K562 (cell line): ENCODE results near the gene CDH6. TPM values are rescaled to one million over a fixed set of nuclear protein-coding genes. Genes with fewer than 3 reads are reported as not detected.

Experiments used
- DDX20 ChIP-seq: fragments of 450-650 bp; IDR thresholded peaks from 2 replicates; pipeline ENCODE4 v1.6.1; 2016; ENCODE audit warnings: missing genetic modification characterization, low read depth, mild to moderate bottlenecking, missing compliant biosample characterization, moderate library complexity
- RFX1 ChIP-seq: fragments of 450-650 bp; IDR thresholded peaks from 2 replicates; pipeline ENCODE4 v1.6.1; 2016; ENCODE audit warnings: mild to moderate bottlenecking, moderate library complexity
- polyA plus RNA-seq, 8 experiments: library from polyadenylated mRNA; depleted of rRNA in 4 of 8; stranded (reverse) in 5 of 8; unstranded in 3 of 8; fragments of >200 nt; fragmentation: Nextera tagmentation in 2 of 8; fragmentation: Illumina TruSeq in 1 of 8; extraction: Ambion mirVana in 2 of 8; extraction: Trizol in 1 of 8; gene quantifications; 2 replicates each; pipeline versions ENCODE4 v1.2.1 to v1.2.3, GENCODE V29; 2011 to 2014; ENCODE audit warnings: inconsistent platforms in 1 of 8, missing spikeins in 1 of 8
- total RNA-seq, 7 experiments: library from RNA; depleted of rRNA in 6 of 7; stranded (reverse); fragments of >200 nt in 6 of 7; fragmentation: Illumina TruSeq in 2 of 7; extraction: Trizol in 2 of 7; gene quantifications; 2 replicates each; pipeline versions ENCODE4 v1.2.1 to v1.2.3, GENCODE V29; 2011 to 2021; ENCODE audit warnings: low replicate concordance in 1 of 7
- TF ChIP-seq, protein P1 (sequence below): fragments of 450-650 bp; IDR thresholded peaks from 2 replicates; pipeline ENCODE4 v1.6.1; 2016; ENCODE audit warnings: low read depth
- TF ChIP-seq, protein P2 (sequence below): fragments of 450-650 bp; formaldehyde crosslinking; IDR thresholded peaks from 2 replicates; pipeline ENCODE4 v1.4.0; 2020; ENCODE audit warnings: mild to moderate bottlenecking, moderate library complexity

The CDH6 gene
- total and polyA plus RNA-seq, 9 of the 15 experiments (the other 6 are each of a cell fraction or from before 2014, with no cell fraction given) = not detected

DNA sequence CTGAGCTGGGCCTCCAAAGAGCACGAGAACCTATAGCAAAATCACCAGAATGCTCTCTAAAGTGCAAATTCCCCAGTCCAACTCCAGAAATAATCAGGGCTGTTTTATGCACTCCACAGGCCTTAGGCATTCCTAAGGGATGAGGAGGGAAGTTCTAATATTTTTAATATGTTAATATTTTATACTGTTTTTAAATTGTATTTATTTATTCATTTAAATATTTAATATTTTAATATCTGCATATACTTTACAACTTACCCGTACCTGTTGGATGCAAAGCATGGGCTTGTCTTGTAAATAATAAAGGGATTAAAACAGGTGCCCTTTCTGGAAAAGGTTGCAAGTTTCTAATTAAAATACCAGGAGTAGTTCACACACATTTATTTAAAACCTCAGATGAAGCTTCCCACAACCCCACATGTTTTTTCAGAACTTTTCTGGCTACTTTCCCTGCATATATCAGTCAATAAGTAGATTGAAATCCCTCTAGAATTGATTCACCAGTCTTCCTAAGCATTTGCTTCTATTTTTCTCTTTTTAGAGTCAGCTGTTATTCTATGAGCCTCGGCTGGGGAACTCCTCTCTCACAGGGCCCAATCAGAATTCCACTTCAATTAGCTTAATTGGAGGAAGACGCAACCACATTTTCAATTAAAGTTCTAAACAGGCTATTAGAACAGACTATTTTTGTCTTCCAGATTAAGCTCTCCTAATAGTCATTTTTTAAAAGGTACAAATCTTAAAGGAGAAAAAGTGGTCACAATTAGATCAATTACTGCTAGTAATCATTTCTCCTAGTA is 140.8 kb downstream of the CDH6 start (continued):
- TF ChIP-seq RFX1 (no peak), DDX20 (tag) (no peak)
- TF ChIP-seq, protein P1, sequence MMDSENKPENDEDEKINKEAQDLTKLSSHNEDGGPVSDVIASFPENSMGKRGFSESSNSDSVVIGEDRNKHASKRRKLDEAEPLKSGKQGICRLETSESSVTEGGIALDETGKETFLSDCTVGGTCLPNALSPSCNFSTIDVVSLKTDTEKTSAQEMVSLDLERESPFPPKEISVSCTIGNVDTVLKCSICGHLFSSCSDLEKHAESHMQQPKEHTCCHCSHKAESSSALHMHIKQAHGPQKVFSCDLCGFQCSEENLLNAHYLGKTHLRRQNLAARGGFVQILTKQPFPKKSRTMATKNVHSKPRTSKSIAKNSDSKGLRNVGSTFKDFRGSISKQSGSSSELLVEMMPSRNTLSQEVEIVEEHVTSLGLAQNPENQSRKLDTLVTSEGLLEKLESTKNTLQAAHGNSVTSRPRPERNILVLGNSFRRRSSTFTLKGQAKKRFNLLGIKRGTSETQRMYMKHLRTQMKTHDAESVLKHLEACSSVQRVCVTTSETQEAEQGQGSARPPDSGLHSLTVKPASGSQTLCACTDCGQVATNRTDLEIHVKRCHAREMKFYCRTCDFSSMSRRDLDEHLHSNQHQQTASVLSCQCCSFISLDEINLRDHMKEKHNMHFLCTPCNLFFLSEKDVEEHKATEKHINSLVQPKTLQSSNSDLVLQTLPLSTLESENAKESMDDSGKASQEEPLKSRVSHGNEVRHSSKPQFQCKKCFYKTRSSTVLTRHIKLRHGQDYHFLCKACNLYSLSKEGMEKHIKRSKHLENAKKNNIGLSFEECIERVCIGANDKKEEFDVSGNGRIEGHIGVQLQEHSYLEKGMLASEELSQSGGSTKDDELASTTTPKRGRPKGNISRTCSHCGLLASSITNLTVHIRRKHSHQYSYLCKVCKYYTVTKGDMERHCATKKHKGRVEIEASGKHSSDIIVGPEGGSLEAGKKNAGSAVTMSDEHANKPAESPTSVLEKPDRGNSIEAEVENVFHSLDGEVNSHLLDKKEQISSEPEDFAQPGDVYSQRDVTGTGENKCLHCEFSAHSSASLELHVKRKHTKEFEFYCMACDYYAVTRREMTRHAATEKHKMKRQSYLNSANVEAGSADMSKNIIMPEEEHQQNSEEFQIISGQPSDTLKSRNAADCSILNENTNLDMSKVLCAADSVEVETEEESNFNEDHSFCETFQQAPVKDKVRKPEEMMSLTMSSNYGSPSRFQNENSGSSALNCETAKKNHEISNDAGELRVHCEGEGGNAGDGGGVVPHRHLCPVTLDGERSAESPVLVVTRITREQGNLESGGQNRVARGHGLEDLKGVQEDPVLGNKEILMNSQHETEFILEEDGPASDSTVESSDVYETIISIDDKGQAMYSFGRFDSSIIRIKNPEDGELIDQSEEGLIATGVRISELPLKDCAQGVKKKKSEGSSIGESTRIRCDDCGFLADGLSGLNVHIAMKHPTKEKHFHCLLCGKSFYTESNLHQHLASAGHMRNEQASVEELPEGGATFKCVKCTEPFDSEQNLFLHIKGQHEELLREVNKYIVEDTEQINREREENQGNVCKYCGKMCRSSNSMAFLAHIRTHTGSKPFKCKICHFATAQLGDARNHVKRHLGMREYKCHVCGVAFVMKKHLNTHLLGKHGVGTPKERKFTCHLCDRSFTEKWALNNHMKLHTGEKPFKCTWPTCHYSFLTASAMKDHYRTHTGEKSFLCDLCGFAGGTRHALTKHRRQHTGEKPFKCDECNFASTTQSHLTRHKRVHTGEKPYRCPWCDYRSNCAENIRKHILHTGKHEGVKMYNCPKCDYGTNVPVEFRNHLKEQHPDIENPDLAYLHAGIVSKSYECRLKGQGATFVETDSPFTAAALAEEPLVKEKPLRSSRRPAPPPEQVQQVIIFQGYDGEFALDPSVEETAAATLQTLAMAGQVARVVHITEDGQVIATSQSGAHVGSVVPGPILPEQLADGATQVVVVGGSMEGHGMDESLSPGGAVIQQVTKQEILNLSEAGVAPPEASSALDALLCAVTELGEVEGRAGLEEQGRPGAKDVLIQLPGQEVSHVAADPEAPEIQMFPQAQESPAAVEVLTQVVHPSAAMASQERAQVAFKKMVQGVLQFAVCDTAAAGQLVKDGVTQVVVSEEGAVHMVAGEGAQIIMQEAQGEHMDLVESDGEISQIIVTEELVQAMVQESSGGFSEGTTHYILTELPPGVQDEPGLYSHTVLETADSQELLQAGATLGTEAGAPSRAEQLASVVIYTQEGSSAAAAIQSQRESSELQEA = no peak
- TF ChIP-seq, protein P2, sequence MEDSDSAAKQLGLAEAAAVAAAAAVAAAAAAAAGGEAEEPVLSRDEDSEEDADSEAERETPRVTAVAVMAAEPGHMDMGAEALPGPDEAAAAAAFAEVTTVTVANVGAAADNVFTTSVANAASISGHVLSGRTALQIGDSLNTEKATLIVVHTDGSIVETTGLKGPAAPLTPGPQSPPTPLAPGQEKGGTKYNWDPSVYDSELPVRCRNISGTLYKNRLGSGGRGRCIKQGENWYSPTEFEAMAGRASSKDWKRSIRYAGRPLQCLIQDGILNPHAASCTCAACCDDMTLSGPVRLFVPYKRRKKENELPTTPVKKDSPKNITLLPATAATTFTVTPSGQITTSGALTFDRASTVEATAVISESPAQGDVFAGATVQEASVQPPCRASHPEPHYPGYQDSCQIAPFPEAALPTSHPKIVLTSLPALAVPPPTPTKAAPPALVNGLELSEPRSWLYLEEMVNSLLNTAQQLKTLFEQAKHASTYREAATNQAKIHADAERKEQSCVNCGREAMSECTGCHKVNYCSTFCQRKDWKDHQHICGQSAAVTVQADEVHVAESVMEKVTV (CRISPR knock-in tag) = no peak
